Fibroblast of gingiva (primary cell): ENCODE data around the gene ACSF3.
"Not testable (repeated sequence)": the region's sequence is repeated elsewhere in the genome, so short reads cannot be mapped to it uniquely, and the experiment has no call there.

ENCODE experiments used
- DNase-seq: peaks from one replicate; pipeline ENCODE4 v3.0.0-alpha.2; 2011; ENCODE audit warnings: low read depth

ACSF3 gene

GRCh38 chr16:89073346-89074071 lies 20.1 kb upstream of the ACSF3 start:
- no peak for DNase-seq

- not testable (repeated sequence) for DNase-seq
Measured at GRCh38 chr16:89074072-89074674, 19.5 kb upstream of the ACSF3 start.

- DNase-seq = no peak
Measured at GRCh38 chr16:89074803-89075688, 18.6 kb upstream of the ACSF3 start.

- DNase-seq = no peak
Measured at GRCh38 chr16:89076159-89076558, 17.5 kb upstream of the ACSF3 start.

- DNase-seq = no peak
Measured at GRCh38 chr16:89077076-89077475, 16.6 kb upstream of the ACSF3 start.

GRCh38 chr16:89078172-89078571 lies 15.5 kb upstream of the ACSF3 start:
- DNase-seq = no peak

- no peak for DNase-seq
Measured at GRCh38 chr16:89079434-89079980, 14.1 kb upstream of the ACSF3 start.

GRCh38 chr16:89080196-89080853 lies 13.3 kb upstream of the ACSF3 start:
- no peak for DNase-seq

- DNase-seq = no peak
Measured at GRCh38 chr16:89081556-89081955, 12.1 kb upstream of the ACSF3 start.

GRCh38 chr16:89084411-89084810 lies 9.2 kb upstream of the ACSF3 start:
- DNase-seq = no peak

GRCh38 chr16:89084814-89085612 lies 8.6 kb upstream of the ACSF3 start:
- no peak for DNase-seq

- no peak for DNase-seq
Measured at GRCh38 chr16:89085755-89086154, 7.9 kb upstream of the ACSF3 start.

GRCh38 chr16:89087922-89088497 lies 5.6 kb upstream of the ACSF3 start:
- no peak for DNase-seq

- no peak for DNase-seq
Measured at GRCh38 chr16:89089120-89089519, 4.5 kb upstream of the ACSF3 start.

GRCh38 chr16:89090182-89090630 lies 3.4 kb upstream of the ACSF3 start:
- DNase-seq = no peak

GRCh38 chr16:89090669-89091426 lies 2.8 kb upstream of the ACSF3 start:
- DNase-seq = no peak

GRCh38 chr16:89092013-89092412 lies 1.6 kb upstream of the ACSF3 start:
- DNase-seq = no peak

GRCh38 chr16:89093252-89093601 lies 425 bp upstream of the ACSF3 start:
- not testable (repeated sequence) for DNase-seq

- no peak for DNase-seq
Measured at GRCh38 chr16:89094252-89094879, 714 bp downstream of the ACSF3 start.

GRCh38 chr16:89094880-89095258 lies 1.2 kb downstream of the ACSF3 start:
- no peak for DNase-seq
